T-cell (primary cell): ENCODE results near the gene KBTBD3. TPM values are rescaled to one million over a fixed set of nuclear protein-coding genes. Genes with fewer than 3 reads are reported as not detected.
A peak's percentile ranks its signal among the peaks of the same experiment; 100 is the strongest.

Source experiments
- ATAC-seq, 4 experiments: fragments of 200-7000 bp in 3 of 4; fragments of 150-1000 bp in 1 of 4; cut with Tn5 transposase; replicated peaks in 1 of 4; 1 replicate in 3 of 4; 2 replicates in 1 of 4; pipeline ENCODE4 v1.10.0; 2021; ENCODE audit warnings: moderate library complexity in 3 of 4, mild to moderate bottlenecking in 2 of 4, moderate number of reproducible peaks in 1 of 4
- CTCF ChIA-PET, 2 donors: fragments of 300-600 bp; sonication (Branson Sonifier 250); formaldehyde crosslinking; loops; one replicate each; lab custom pipeline; 2022; ENCODE audit warnings: antibody characterized with exemption in 2 of 2; lab: Charles Lee
- POLR2A ChIA-PET, 2 donors: fragments of 300-600 bp; sonication (Branson Sonifier 250); formaldehyde crosslinking; loops; one replicate each; lab custom pipeline; 2022; ENCODE audit warnings: antibody characterized with exemption in 2 of 2; lab: Charles Lee
- DNase-seq, 35 experiments: peaks; one replicate each; pipeline versions ENCODE4 v3.0.0 to v3.0.0-alpha.2; 2013 to 2023
- H3K27ac ChIP-seq: one replicate; pipeline ENCODE4 v1.5.1; 2013; ENCODE audit warnings: low read length
- H3K27me3 ChIP-seq, 2 experiments: replicated peaks in 1 of 2; 1 replicate in 1 of 2; 2 replicates in 1 of 2; pipeline versions ENCODE4 v1.6.1 to v1.7.0; 2013; ENCODE audit warnings: low read length in 1 of 2, mixed read lengths in 1 of 2; ENCODE audit not compliant: control insufficient read depth in 2 of 2, insufficient read depth in 2 of 2; ENCODE audit errors: extremely low read depth in 1 of 2
- H3K36me3 ChIP-seq, 2 donors: 1 replicate in 1 of 2; 2 replicates in 1 of 2; pipeline versions ENCODE4 v1.6.1 to v1.7.0; 2013; ENCODE audit warnings: low read length in 1 of 2; ENCODE audit not compliant: control insufficient read depth in 2 of 2, insufficient read depth in 1 of 2; ENCODE audit errors: extremely low read depth in 1 of 2
- H3K4me1 ChIP-seq, 2 experiments: 1 replicate in 1 of 2; 2 replicates in 1 of 2; pipeline versions ENCODE4 v1.6.1 to v1.7.0; 2013; ENCODE audit warnings: low read length in 2 of 2, mixed read lengths in 1 of 2; ENCODE audit not compliant: insufficient read depth in 2 of 2, control insufficient read depth in 1 of 2; ENCODE audit errors: extremely low read depth in 1 of 2
- H3K4me3 ChIP-seq, 2 donors: 1 replicate in 1 of 2; 2 replicates in 1 of 2; pipeline versions ENCODE4 v1.5.1 to v1.7.0; 2013; ENCODE audit warnings: mild to moderate bottlenecking in 2 of 2, low read length in 1 of 2, moderate library complexity in 1 of 2; ENCODE audit not compliant: control insufficient read depth in 1 of 2; ENCODE audit errors: extremely low read depth in 1 of 2
- H3K9me3 ChIP-seq: 2 replicates; pipeline ENCODE4 v1.7.0; 2013
- H3K27ac Mint-ChIP-seq, 2 donors: one replicate each; pipeline ENCODE4 v1.8.0; 2020 to 2021; ENCODE audit warnings: mild to moderate bottlenecking in 2 of 2, mixed read lengths in 2 of 2
- H3K27me3 Mint-ChIP-seq, 2 donors: one replicate each; pipeline ENCODE4 v1.8.0; 2021 to 2022; ENCODE audit warnings: mixed read lengths in 2 of 2
- H3K36me3 Mint-ChIP-seq: one replicate; pipeline ENCODE4 v1.8.0; 2021; ENCODE audit warnings: mixed read lengths
- H3K4me1 Mint-ChIP-seq, 3 donors: one replicate each; pipeline ENCODE4 v1.8.0; 2020 to 2022; ENCODE audit warnings: mixed read lengths in 3 of 3, mild to moderate bottlenecking in 1 of 3
- H3K4me3 Mint-ChIP-seq, 3 donors: one replicate each; pipeline ENCODE4 v1.8.0; 2020 to 2022; ENCODE audit warnings: mild to moderate bottlenecking in 3 of 3, mixed read lengths in 3 of 3, moderate library complexity in 3 of 3
- H3K9me3 Mint-ChIP-seq, 3 donors: one replicate each; pipeline ENCODE4 v1.8.0; 2020 to 2022; ENCODE audit warnings: mixed read lengths in 3 of 3
- WGBS: methylation state at CpG from one replicate; pipeline ENCODE4 v1.1.5; 2013; ENCODE audit warnings: missing lambda C conversion rate; ENCODE audit not compliant: insufficient coverage; 5-methylcytosine and 5-hydroxymethylcytosine counted together
- total RNA-seq, 35 experiments: library from RNA in 6 of 35; stranded (reverse) in 6 of 35; fragments of 120-200 nt in 1 of 35; gene quantifications; one replicate each; pipeline versions ENCODE4 v1.2.1 to v1.2.4 and lab custom pipeline; 2013 to 2026

The KBTBD3 gene
- total RNA-seq, 5 donors from 2014 or later (not counting 1 experiment from before 2014, with no cell fraction given): 4.3 to 16.5 (median 11.5) TPM

- Mint-ChIP-seq H3K4me1 (peaks cover 45 to 49% (median 48%) of the 10 kb centered on the region in 3 donors), H3K4me3 (peak overlapping the region; percentile 85 to 97 (median 95)), H3K27me3 (peaks cover 3 to 8% of the 10 kb centered on the region in 2 donors), H3K36me3 (peaks cover 16% of the 10 kb centered on the region), H3K9me3 (peaks cover 4 to 13% (median 7%) of the 10 kb centered on the region in 3 donors), H3K27ac (peak overlapping the region; percentile 89 to 91)
- ChIA-PET CTCF (interaction anchor here in 1 of 2 donors (0.6 kb wide), 1 partner anchor 53 kb away, joined by 3 read pairs; no protein-coding TSS in a partner anchor), POLR2A (no interaction called here)
- ATAC-seq (no peak), DNase-seq (no peak)
- peaks cover 10 to 12% of the 10 kb centered on the region in 2 experiments for H3K4me1 ChIP-seq
- 97% methylated on average over 7 of the region's 7 CpGs for WGBS
- H3K27ac ChIP-seq: peak overlapping the region; percentile 72
- no peaks in the 10 kb centered on the region for H3K36me3 ChIP-seq
- H3K27me3 ChIP-seq: peaks cover 0 to 2% of the 10 kb centered on the region in 2 experiments
- no peaks in the 10 kb centered on the region for H3K9me3 ChIP-seq
- peak overlapping the region; percentile 90 to 92 for H3K4me3 ChIP-seq
Measured at GRCh38 chr11:106022795-106023275, 54.3 kb downstream of the KBTBD3 start.

GRCh38 chr11:106021967-106022794, 55.0 kb downstream of the KBTBD3 start, which contains the start of gene MSANTD4:
MSANTD4 (minus strand) TSS chr11:106022240; CDS start chr11:106010917, 11,323 bp downstream.
- H3K36me3 ChIP-seq: no peaks in the 10 kb centered on the region
- Mint-ChIP-seq H3K36me3 (peaks cover 16% of the 10 kb centered on the region), H3K4me3 (peak within 1 kb of the TSS; percentile 85 to 97 (median 95)), H3K27me3 (peaks cover 2 to 3% of the 10 kb centered on the region in 2 donors), H3K4me1 (peaks cover 45 to 51% (median 50%) of the 10 kb centered on the region in 3 donors), H3K9me3 (peaks cover 2 to 9% (median 3%) of the 10 kb centered on the region in 3 donors), H3K27ac (peak within 1 kb of the TSS; percentile 89 to 91)
- H3K9me3 ChIP-seq: no peaks in the 10 kb centered on the region
- peak within 1 kb of the TSS; percentile 90 to 92 for H3K4me3 ChIP-seq
- ATAC-seq (peak; percentile 95 to 97 (median 97)), DNase-seq (peak; percentile 91 to 98 (median 96))
- H3K4me1 ChIP-seq: peaks cover 10 to 12% of the 10 kb centered on the region in 2 experiments
- peak within 1 kb of the TSS; percentile 72 for H3K27ac ChIP-seq
- ChIA-PET CTCF (no interaction called here), POLR2A (no interaction called here)
- WGBS: under 1% methylated on average over 34 of the region's 48 CpGs
- H3K27me3 ChIP-seq: peaks cover 0 to 2% of the 10 kb centered on the region in 2 experiments

DNA sequence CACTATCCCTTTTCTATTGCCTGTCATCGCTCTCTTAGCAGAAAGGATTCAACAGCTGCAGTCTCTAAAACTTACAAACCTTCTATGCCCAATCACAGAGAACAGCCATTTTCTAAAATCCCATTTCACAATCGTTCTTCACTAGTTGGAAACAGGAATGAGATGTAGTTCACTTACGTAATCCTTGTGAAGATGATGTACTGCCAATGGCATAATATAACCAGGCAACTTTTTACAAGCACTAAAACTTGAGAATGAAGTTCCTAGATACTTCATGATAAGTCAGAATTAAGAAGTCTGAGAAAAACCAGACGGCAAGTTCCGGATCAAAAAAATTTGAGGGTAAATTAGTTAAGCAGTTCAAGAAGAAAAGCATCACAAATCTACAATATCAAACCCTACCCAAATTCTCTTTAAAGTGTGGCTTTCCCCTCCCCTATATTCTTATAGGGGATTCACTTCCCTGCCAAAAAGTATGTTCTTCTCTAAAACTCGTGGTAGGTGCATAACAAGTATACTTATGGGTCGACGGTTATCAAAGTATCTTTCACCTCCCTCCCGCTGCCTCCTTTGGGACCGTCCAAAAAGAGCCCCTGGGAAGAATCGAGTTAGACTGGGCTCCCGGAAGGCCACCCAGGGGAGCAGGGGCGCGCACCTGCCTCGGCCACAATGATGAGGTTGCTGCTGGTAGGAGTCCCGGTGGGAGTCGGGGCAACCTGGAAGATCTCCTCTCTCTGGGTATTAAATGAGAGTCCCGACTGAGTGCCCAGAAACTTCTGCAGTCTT, 55.8 kb downstream of the KBTBD3 start:
- peak in 1 of 4 experiments; percentile 5 for ATAC-seq
- 3% methylated on average over 6 of the region's 18 CpGs for WGBS
- no peaks in the 10 kb centered on the region for H3K9me3 ChIP-seq
- no peaks in the 10 kb centered on the region for H3K36me3 ChIP-seq
- H3K9me3 Mint-ChIP-seq: peaks cover 0 to 4% (median 0%) of the 10 kb centered on the region in 3 donors
- peak overlapping the region; percentile 89 to 91 for H3K27ac Mint-ChIP-seq
- H3K27ac ChIP-seq: peak overlapping the region; percentile 66
- POLR2A ChIA-PET: no interaction called here
- H3K27me3 ChIP-seq: peaks cover 0 to 2% of the 10 kb centered on the region in 2 experiments
- peak overlapping the region; percentile 90 to 92 for H3K4me3 ChIP-seq
- DNase-seq: no peak
- peak overlapping the region; percentile 85 to 97 (median 95) for H3K4me3 Mint-ChIP-seq
- peaks cover 51 to 59% (median 58%) of the 10 kb centered on the region in 3 donors for H3K4me1 Mint-ChIP-seq
- peaks cover 19% of the 10 kb centered on the region for H3K36me3 Mint-ChIP-seq
- CTCF ChIA-PET: no interaction called here
- H3K4me1 ChIP-seq: peaks cover 10 to 12% of the 10 kb centered on the region in 2 experiments
- H3K27me3 Mint-ChIP-seq: no peaks in the 10 kb centered on the region

GRCh38 chr11:106017093-106017492, 60.1 kb downstream of the KBTBD3 start:
- Mint-ChIP-seq H3K4me3 (no peak overlapping the region), H3K27ac (no peak overlapping the region), H3K4me1 (peaks cover 65 to 77% (median 75%) of the 10 kb centered on the region in 3 donors), H3K27me3 (no peaks in the 10 kb centered on the region), H3K36me3 (peaks cover 32% of the 10 kb centered on the region), H3K9me3 (no peaks in the 10 kb centered on the region)
- Histone ChIP-seq H3K4me3 (no peak overlapping the region), H3K27ac (no peak overlapping the region), H3K27me3 (no peaks in the 10 kb centered on the region), H3K4me1 (peaks cover 6 to 10% of the 10 kb centered on the region in 2 experiments), H3K9me3 (no peaks in the 10 kb centered on the region), H3K36me3 (no peaks in the 10 kb centered on the region)
- DNase-seq: no peak
- ATAC-seq: no peak
- CTCF ChIA-PET: no interaction called here
- WGBS: no CpG with 5 or more reads among the region's 2 CpGs
- POLR2A ChIA-PET: no interaction called here

DNA sequence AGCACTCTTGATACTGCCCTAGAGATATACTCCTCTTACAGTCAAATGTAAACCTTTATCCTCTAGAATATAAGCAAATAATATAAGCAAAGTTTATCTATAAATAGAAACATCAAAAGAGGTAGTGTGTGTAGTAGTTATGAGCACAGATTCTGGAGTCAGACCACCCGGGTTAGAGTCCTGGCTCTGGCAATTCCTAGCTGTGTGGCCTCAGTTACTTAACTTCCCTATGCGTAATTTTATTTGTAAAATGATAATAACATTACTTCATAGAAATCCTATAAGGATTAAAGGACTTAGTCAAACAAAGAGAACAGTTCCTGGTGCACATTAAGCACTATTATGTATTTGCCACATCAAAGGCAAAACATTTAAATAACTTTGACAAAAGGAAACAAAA, 62.1 kb downstream of the KBTBD3 start:
- H3K9me3 Mint-ChIP-seq: no peaks in the 10 kb centered on the region
- Histone ChIP-seq H3K27ac (no peak overlapping the region), H3K27me3 (no peaks in the 10 kb centered on the region), H3K4me3 (no peak overlapping the region), H3K9me3 (no peaks in the 10 kb centered on the region), H3K36me3 (peaks cover 0 to 6% of the 10 kb centered on the region in 2 donors), H3K4me1 (peaks cover 2 to 4% of the 10 kb centered on the region in 2 experiments)
- ATAC-seq (no peak), DNase-seq (no peak)
- WGBS: no CpG with 5 or more reads among the region's 2 CpGs
- ChIA-PET POLR2A (no interaction called here), CTCF (no interaction called here)
- no peaks in the 10 kb centered on the region for H3K27me3 Mint-ChIP-seq
- H3K36me3 Mint-ChIP-seq: peaks cover 44% of the 10 kb centered on the region
- H3K27ac Mint-ChIP-seq: no peak overlapping the region
- H3K4me3 Mint-ChIP-seq: no peak overlapping the region
- peaks cover 59 to 69% (median 66%) of the 10 kb centered on the region in 3 donors for H3K4me1 Mint-ChIP-seq

- no peak overlapping the region for H3K27ac ChIP-seq
- ChIA-PET POLR2A (no interaction called here), CTCF (no interaction called here)
- H3K4me3 ChIP-seq: no peak overlapping the region
- no peaks in the 10 kb centered on the region for H3K9me3 ChIP-seq
- Mint-ChIP-seq H3K4me1 (peaks cover 58 to 69% (median 65%) of the 10 kb centered on the region in 3 donors), H3K27ac (no peak overlapping the region), H3K4me3 (no peak overlapping the region), H3K27me3 (no peaks in the 10 kb centered on the region), H3K36me3 (peaks cover 44% of the 10 kb centered on the region), H3K9me3 (no peaks in the 10 kb centered on the region)
- 89% methylated on average over 1 of the region's 2 CpGs for WGBS
- ATAC-seq (no peak), DNase-seq (no peak)
- no peaks in the 10 kb centered on the region for H3K27me3 ChIP-seq
- H3K4me1 ChIP-seq: peaks cover 2 to 4% of the 10 kb centered on the region in 2 experiments
- peaks cover 0 to 11% of the 10 kb centered on the region in 2 donors for H3K36me3 ChIP-seq
Measured at GRCh38 chr11:106014620-106015019, 62.5 kb downstream of the KBTBD3 start.
